HEK293 (cell line): ENCODE data around the gene OXCT2.

Experiments
- CTCF ChIA-PET: fragments of 350-600 bp; formaldehyde crosslinking; extraction: SDS; loops from one replicate; lab custom pipeline; 2021; ENCODE audit warnings: antibody characterized with exemption; lab: Yijun Ruan, JAX
- POLR2A ChIA-PET: fragments of 300-600 bp; formaldehyde crosslinking; extraction: SDS; loops from one replicate; lab custom pipeline; 2020; ENCODE audit warnings: antibody characterized with exemption, inconsistent platforms; lab: Yijun Ruan, JAX
- H3K27ac ChIP-seq: fragments of 200-500 bp; sonication (Bioruptor generic); 2 replicates; pipeline ENCODE4 v1.5.1; 2014; ENCODE audit warnings: low read depth, low read length, control low read depth, inconsistent platforms; ENCODE audit errors: extremely low read depth
- H3K36me3 ChIP-seq, 2 experiments: fragments of 200-500 bp in 1 of 2; sonication (Bioruptor generic) in 1 of 2; 1 replicate in 1 of 2; 2 replicates in 1 of 2; pipeline ENCODE4 v1.5.1; 2014 to 2017; ENCODE audit warnings: inconsistent platforms in 2 of 2, low read length in 2 of 2; ENCODE audit not compliant: control insufficient read depth in 2 of 2, insufficient read depth in 1 of 2
- H3K4me1 ChIP-seq: fragments of 200-500 bp; sonication (Bioruptor generic); 2 replicates; pipeline ENCODE4 v1.5.1; 2014; ENCODE audit warnings: mild to moderate bottlenecking, low read length, inconsistent platforms; ENCODE audit not compliant: control insufficient read depth, insufficient read depth
- H3K4me3 ChIP-seq: 2 replicates; pipeline ENCODE4 v1.5.1; 2011; ENCODE audit warnings: low read depth, mild to moderate bottlenecking, control low read depth, low read length, moderate library complexity
- H3K9me3 ChIP-seq: fragments of 200-500 bp; sonication (Bioruptor generic); 2 replicates; pipeline ENCODE4 v1.5.1; 2014; ENCODE audit warnings: low read depth, low read length, inconsistent platforms; ENCODE audit not compliant: control insufficient read depth, insufficient read depth
- KLF10 ChIP-seq: fragments of 450-650 bp; IDR thresholded peaks from 2 replicates; pipeline ENCODE4 v1.5.1; 2018; ENCODE audit warnings: missing biosample characterization, mild to moderate bottlenecking, missing genetic modification characterization
- MEIS1 ChIP-seq: sonication (generic); formaldehyde crosslinking; IDR thresholded peaks from 2 replicates; pipeline ENCODE4 v1.8.1; 2022; ENCODE audit warnings: missing genetic modification reagents, mild to moderate bottlenecking, borderline replicate concordance
- TSHZ1 ChIP-seq: fragments of 450-650 bp; formaldehyde crosslinking; IDR thresholded peaks from 2 replicates; pipeline ENCODE4 v1.5.1; 2016; ENCODE audit warnings: missing biosample characterization, missing genetic modification characterization, borderline replicate concordance
- WT1 ChIP-seq: fragments of 450-650 bp; formaldehyde crosslinking; IDR thresholded peaks from 2 replicates; pipeline ENCODE4 v1.5.1; 2016; ENCODE audit warnings: missing biosample characterization, missing genetic modification characterization
- ZBTB48 ChIP-seq: fragments of 450-650 bp; formaldehyde crosslinking; IDR thresholded peaks from 2 replicates; pipeline ENCODE4 v1.5.1; 2016; ENCODE audit warnings: missing biosample characterization, missing genetic modification characterization
- ZFHX2 ChIP-seq: fragments of 450-650 bp; formaldehyde crosslinking; conservative IDR thresholded peaks from 2 replicates; pipeline ENCODE4 v1.5.1; 2016; ENCODE audit warnings: missing biosample characterization, missing genetic modification characterization
- ZFP3 ChIP-seq: fragments of 450-650 bp; formaldehyde crosslinking; IDR thresholded peaks from 2 replicates; pipeline ENCODE4 v1.5.1; 2016; ENCODE audit warnings: low read depth, missing biosample characterization, missing genetic modification characterization
- ZFP41 ChIP-seq: fragments of 450-650 bp; formaldehyde crosslinking; IDR thresholded peaks from 2 replicates; pipeline ENCODE4 v1.5.1; 2016; ENCODE audit warnings: missing biosample characterization, missing genetic modification characterization, borderline replicate concordance
- ZNF146 ChIP-seq: fragments of 450-650 bp; formaldehyde crosslinking; IDR thresholded peaks from 2 replicates; pipeline ENCODE4 v1.5.1; 2016; ENCODE audit warnings: missing biosample characterization, missing genetic modification characterization
- ZNF155 ChIP-seq: fragments of 450-650 bp; formaldehyde crosslinking; IDR thresholded peaks from 2 replicates; pipeline ENCODE4 v1.5.1; 2016; ENCODE audit warnings: missing biosample characterization, missing genetic modification characterization
- ZNF175 ChIP-seq: fragments of 450-650 bp; formaldehyde crosslinking; IDR thresholded peaks from 2 replicates; pipeline ENCODE4 v1.5.1; 2016; ENCODE audit warnings: missing biosample characterization, missing genetic modification characterization
- ZNF23 ChIP-seq: fragments of 450-650 bp; formaldehyde crosslinking; IDR thresholded peaks from 2 replicates; pipeline ENCODE4 v1.5.1; 2016; ENCODE audit warnings: missing biosample characterization, missing genetic modification characterization, borderline replicate concordance
- ZNF248 ChIP-seq: fragments of 450-650 bp; formaldehyde crosslinking; IDR thresholded peaks from 2 replicates; pipeline ENCODE4 v1.5.1; 2017; ENCODE audit warnings: missing biosample characterization, missing genetic modification characterization
- ZNF341 ChIP-seq: fragments of 450-650 bp; formaldehyde crosslinking; IDR thresholded peaks from 2 replicates; pipeline ENCODE4; 2016; ENCODE audit warnings: low read depth, missing biosample characterization, missing genetic modification characterization
- ZNF426 ChIP-seq: fragments of 450-650 bp; formaldehyde crosslinking; IDR thresholded peaks from 2 replicates; pipeline ENCODE4 v1.5.1; 2017; ENCODE audit warnings: missing biosample characterization, missing genetic modification characterization, mild to moderate bottlenecking, inconsistent platforms, moderate library complexity
- ZNF530 ChIP-seq: fragments of 450-650 bp; formaldehyde crosslinking; IDR thresholded peaks from 2 replicates; pipeline ENCODE4 v1.5.1; 2016; ENCODE audit warnings: low read depth, missing biosample characterization, missing genetic modification characterization
- ZNF558 ChIP-seq: fragments of 450-650 bp; formaldehyde crosslinking; IDR thresholded peaks from 2 replicates; pipeline ENCODE4 v1.5.1; 2016; ENCODE audit warnings: missing biosample characterization, missing genetic modification characterization
- TF ChIP-seq, protein P1 (sequence below): fragments of 450-650 bp; formaldehyde crosslinking; IDR thresholded peaks from 2 replicates; pipeline ENCODE4 v1.5.1; 2016; ENCODE audit warnings: missing biosample characterization, missing genetic modification characterization, borderline replicate concordance

Gene OXCT2

GRCh38 chr1:39757501-39757900, 13.6 kb downstream of the OXCT2 start:
- POLR2A ChIA-PET: no interaction called here
- Histone ChIP-seq H3K9me3 (no peaks in the 10 kb centered on the region), H3K4me3 (no peak overlapping the region), H3K36me3 (peaks cover 7 to 85% of the 10 kb centered on the region in 2 experiments), H3K4me1 (no peaks in the 10 kb centered on the region), H3K27ac (no peak overlapping the region)
- CTCF ChIA-PET: no interaction called here
- TF ChIP-seq ZFP3 (tag by site-specific recombination): no peak
- TF ChIP-seq ZFP41 (tag by site-specific recombination): no peak
- TF ChIP-seq WT1: no peak
- no peak for TF ChIP-seq KLF10 (tag by site-specific recombination)
- TF ChIP-seq MEIS1 (CRISPR knock-in tag): no peak
- TF ChIP-seq ZFHX2 (tag by site-specific recombination): no peak
- no peak for TF ChIP-seq ZNF146
- no peak for TF ChIP-seq ZNF248 (tag by site-specific recombination)
- TF ChIP-seq ZBTB48 (tag by site-specific recombination): no peak
- TF ChIP-seq ZNF558: no peak
- no peak for TF ChIP-seq ZNF341 (tag by site-specific recombination)
- TF ChIP-seq, protein P1, sequence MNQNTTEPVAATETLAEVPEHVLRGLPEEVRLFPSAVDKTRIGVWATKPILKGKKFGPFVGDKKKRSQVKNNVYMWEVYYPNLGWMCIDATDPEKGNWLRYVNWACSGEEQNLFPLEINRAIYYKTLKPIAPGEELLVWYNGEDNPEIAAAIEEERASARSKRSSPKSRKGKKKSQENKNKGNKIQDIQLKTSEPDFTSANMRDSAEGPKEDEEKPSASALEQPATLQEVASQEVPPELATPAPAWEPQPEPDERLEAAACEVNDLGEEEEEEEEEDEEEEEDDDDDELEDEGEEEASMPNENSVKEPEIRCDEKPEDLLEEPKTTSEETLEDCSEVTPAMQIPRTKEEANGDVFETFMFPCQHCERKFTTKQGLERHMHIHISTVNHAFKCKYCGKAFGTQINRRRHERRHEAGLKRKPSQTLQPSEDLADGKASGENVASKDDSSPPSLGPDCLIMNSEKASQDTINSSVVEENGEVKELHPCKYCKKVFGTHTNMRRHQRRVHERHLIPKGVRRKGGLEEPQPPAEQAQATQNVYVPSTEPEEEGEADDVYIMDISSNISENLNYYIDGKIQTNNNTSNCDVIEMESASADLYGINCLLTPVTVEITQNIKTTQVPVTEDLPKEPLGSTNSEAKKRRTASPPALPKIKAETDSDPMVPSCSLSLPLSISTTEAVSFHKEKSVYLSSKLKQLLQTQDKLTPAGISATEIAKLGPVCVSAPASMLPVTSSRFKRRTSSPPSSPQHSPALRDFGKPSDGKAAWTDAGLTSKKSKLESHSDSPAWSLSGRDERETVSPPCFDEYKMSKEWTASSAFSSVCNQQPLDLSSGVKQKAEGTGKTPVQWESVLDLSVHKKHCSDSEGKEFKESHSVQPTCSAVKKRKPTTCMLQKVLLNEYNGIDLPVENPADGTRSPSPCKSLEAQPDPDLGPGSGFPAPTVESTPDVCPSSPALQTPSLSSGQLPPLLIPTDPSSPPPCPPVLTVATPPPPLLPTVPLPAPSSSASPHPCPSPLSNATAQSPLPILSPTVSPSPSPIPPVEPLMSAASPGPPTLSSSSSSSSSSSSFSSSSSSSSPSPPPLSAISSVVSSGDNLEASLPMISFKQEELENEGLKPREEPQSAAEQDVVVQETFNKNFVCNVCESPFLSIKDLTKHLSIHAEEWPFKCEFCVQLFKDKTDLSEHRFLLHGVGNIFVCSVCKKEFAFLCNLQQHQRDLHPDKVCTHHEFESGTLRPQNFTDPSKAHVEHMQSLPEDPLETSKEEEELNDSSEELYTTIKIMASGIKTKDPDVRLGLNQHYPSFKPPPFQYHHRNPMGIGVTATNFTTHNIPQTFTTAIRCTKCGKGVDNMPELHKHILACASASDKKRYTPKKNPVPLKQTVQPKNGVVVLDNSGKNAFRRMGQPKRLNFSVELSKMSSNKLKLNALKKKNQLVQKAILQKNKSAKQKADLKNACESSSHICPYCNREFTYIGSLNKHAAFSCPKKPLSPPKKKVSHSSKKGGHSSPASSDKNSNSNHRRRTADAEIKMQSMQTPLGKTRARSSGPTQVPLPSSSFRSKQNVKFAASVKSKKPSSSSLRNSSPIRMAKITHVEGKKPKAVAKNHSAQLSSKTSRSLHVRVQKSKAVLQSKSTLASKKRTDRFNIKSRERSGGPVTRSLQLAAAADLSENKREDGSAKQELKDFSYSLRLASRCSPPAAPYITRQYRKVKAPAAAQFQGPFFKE (tag by site-specific recombination): no peak
- no peak for TF ChIP-seq ZNF175 (tag by site-specific recombination)
- TF ChIP-seq TSHZ1: no peak
- TF ChIP-seq ZNF530 (tag by site-specific recombination): no peak
- no peak for TF ChIP-seq ZNF23 (tag by site-specific recombination)

- ChIA-PET POLR2A (no interaction called here), CTCF (interaction anchor here (0.6 to 0.7 kb wide), 3 partner anchors 43 to 103 kb away, joined by 3 to 5 read pairs (median 3); no protein-coding TSS in a partner anchor)
- no peaks in the 10 kb centered on the region for H3K4me1 ChIP-seq
- H3K4me3 ChIP-seq: no peak overlapping the region
- no peak for TF ChIP-seq ZNF155 (tag by site-specific recombination)
- no peak for TF ChIP-seq ZNF426 (tag by site-specific recombination)
- H3K36me3 ChIP-seq: peaks cover 17 to 92% of the 10 kb centered on the region in 2 experiments
- no peaks in the 10 kb centered on the region for H3K9me3 ChIP-seq
- no peak overlapping the region for H3K27ac ChIP-seq
These were observed 15.0 kb downstream of the OXCT2 start for GRCh38 chr1:39755965-39756659.
